Neutrophil (primary cell): ENCODE measurements around the gene GRIPAP1.

ENCODE experiments used
- H3K27ac ChIP-seq: fragments of 200-600 bp; sonication (generic); 2 replicates; pipeline ENCODE4 v1.5.1; 2016; ENCODE audit warnings: mild to moderate bottlenecking, moderate library complexity
- H3K27me3 ChIP-seq: fragments of 200-600 bp; sonication (generic); 2 replicates; pipeline ENCODE4 v1.6.0; 2016; ENCODE audit warnings: mild to moderate bottlenecking
- H3K36me3 ChIP-seq: fragments of 200-600 bp; sonication (generic); 2 replicates; pipeline ENCODE4 v1.5.1; 2017
- H3K4me1 ChIP-seq, 2 experiments: fragments of 200-600 bp in 1 of 2; sonication (generic) in 1 of 2; 1 replicate in 1 of 2; 2 replicates in 1 of 2; pipeline versions ENCODE4 v1.5.1 to v1.6.1; 2013 to 2016; ENCODE audit warnings: low read depth in 1 of 2, low read length in 1 of 2, mild to moderate bottlenecking in 1 of 2, moderate library complexity in 1 of 2; ENCODE audit not compliant: control insufficient read depth in 1 of 2, insufficient read depth in 1 of 2
- H3K4me3 ChIP-seq, 2 experiments: fragments of 200-600 bp in 1 of 2; sonication (generic) in 1 of 2; 1 replicate in 1 of 2; 2 replicates in 1 of 2; pipeline ENCODE4 v1.5.1; 2013 to 2016; ENCODE audit warnings: low read depth in 1 of 2, low read length in 1 of 2, mild to moderate bottlenecking in 1 of 2, moderate library complexity in 1 of 2
- H3K9me3 ChIP-seq: fragments of 200-600 bp; sonication (generic); 2 replicates; pipeline ENCODE4 v1.5.1; 2016
- CTCF ChIP-seq: fragments of 200-600 bp; sonication (generic); IDR thresholded peaks from 2 replicates; pipeline ENCODE4 v1.5.1; 2016; ENCODE audit warnings: antibody characterized with exemption

The GRIPAP1 gene

GRCh38 chrX:48978226-48978625 is 23.8 kb downstream of the GRIPAP1 start:
- Histone ChIP-seq H3K4me3 (no peak overlapping the region), H3K36me3 (peaks cover 82% of the 10 kb centered on the region), H3K27ac (no peak overlapping the region), H3K4me1 (peaks cover 0 to 4% of the 10 kb centered on the region in 2 experiments), H3K27me3 (no peaks in the 10 kb centered on the region), H3K9me3 (no peaks in the 10 kb centered on the region)
- TF ChIP-seq CTCF: no peak

- no peaks in the 10 kb centered on the region for H3K9me3 ChIP-seq
- H3K27me3 ChIP-seq: peaks cover 10% of the 10 kb centered on the region
- TF ChIP-seq CTCF: no peak
- no peak overlapping the region for H3K4me3 ChIP-seq
- H3K27ac ChIP-seq: peak overlapping the region; percentile 6
- H3K4me1 ChIP-seq: peaks cover 4 to 6% of the 10 kb centered on the region in 2 experiments
- peaks cover 61% of the 10 kb centered on the region for H3K36me3 ChIP-seq
Observed at GRCh38 chrX:48976086-48976485, 26.0 kb downstream of the GRIPAP1 start.

GRCh38 chrX:48975541-48975940 is 26.5 kb downstream of the GRIPAP1 start:
- peaks cover 15% of the 10 kb centered on the region for H3K27me3 ChIP-seq
- no peaks in the 10 kb centered on the region for H3K9me3 ChIP-seq
- peaks cover 4 to 6% of the 10 kb centered on the region in 2 experiments for H3K4me1 ChIP-seq
- peaks cover 57% of the 10 kb centered on the region for H3K36me3 ChIP-seq
- H3K4me3 ChIP-seq: no peak overlapping the region
- H3K27ac ChIP-seq: no peak overlapping the region
- no peak for TF ChIP-seq CTCF

GRCh38 chrX:48975041-48975440 is 27.0 kb downstream of the GRIPAP1 start:
- H3K36me3 ChIP-seq: peaks cover 55% of the 10 kb centered on the region
- H3K27me3 ChIP-seq: peaks cover 15% of the 10 kb centered on the region
- H3K9me3 ChIP-seq: no peaks in the 10 kb centered on the region
- no peak overlapping the region for H3K27ac ChIP-seq
- H3K4me3 ChIP-seq: no peak overlapping the region
- H3K4me1 ChIP-seq: peaks cover 4 to 6% of the 10 kb centered on the region in 2 experiments
- TF ChIP-seq CTCF: no peak

- H3K27me3 ChIP-seq: peaks cover 15% of the 10 kb centered on the region
- no peak for TF ChIP-seq CTCF
Observed at GRCh38 chrX:48974574-48974973, 27.5 kb downstream of the GRIPAP1 start.

GRCh38 chrX:48974033-48974432 is 28.0 kb downstream of the GRIPAP1 start:
- Histone ChIP-seq H3K27ac (no peak overlapping the region), H3K4me3 (no peak overlapping the region), H3K36me3 (peaks cover 48% of the 10 kb centered on the region), H3K9me3 (no peaks in the 10 kb centered on the region), H3K27me3 (peaks cover 15% of the 10 kb centered on the region), H3K4me1 (peaks cover 4 to 6% of the 10 kb centered on the region in 2 experiments)
- no peak for TF ChIP-seq CTCF

More at GRCh38 chrX:48974574-48974973, 27.5 kb downstream of the GRIPAP1 start:
- Histone ChIP-seq H3K36me3 (peaks cover 50% of the 10 kb centered on the region), H3K4me3 (no peak overlapping the region), H3K9me3 (no peaks in the 10 kb centered on the region), H3K27ac (no peak overlapping the region), H3K4me1 (peaks cover 4 to 6% of the 10 kb centered on the region in 2 experiments)
